Activated CD8-positive, alpha-beta T cell treated with anti-CD3 and anti-CD28 coated beads for 36 hours (primary cell): ENCODE measurements around the gene MRPL14. TPM values are rescaled to one million over a fixed set of nuclear protein-coding genes. Genes with fewer than 3 reads are reported as not detected.

Experiments used
- ATAC-seq: fragments of 200-7000 bp; cut with Tn5 transposase; one replicate; pipeline ENCODE4 v1.10.0; 2021; ENCODE audit warnings: mild to moderate bottlenecking, moderate library complexity
- CTCF ChIA-PET: fragments of 350-600 bp; sonication (Branson Sonifier 250); formaldehyde crosslinking; loops from one replicate; lab custom pipeline; 2021; ENCODE audit warnings: antibody characterized with exemption; lab: Charles Lee
- POLR2A ChIA-PET: fragments of 350-600 bp; sonication (Branson Sonifier 250); formaldehyde crosslinking; loops from one replicate; lab custom pipeline; 2021; ENCODE audit warnings: antibody characterized with exemption; lab: Charles Lee
- DNase-seq: peaks from one replicate; pipeline ENCODE4 v3.0.0-alpha.2; 2020
- H3K27ac Mint-ChIP-seq: one replicate; pipeline ENCODE4 v1.8.0; 2021; ENCODE audit warnings: mild to moderate bottlenecking, mixed read lengths
- H3K27me3 Mint-ChIP-seq: one replicate; pipeline ENCODE4 v1.8.0; 2021; ENCODE audit warnings: mixed read lengths
- H3K36me3 Mint-ChIP-seq: one replicate; pipeline ENCODE4 v1.8.0; 2021; ENCODE audit warnings: low read depth, mixed read lengths
- H3K4me1 Mint-ChIP-seq: one replicate; pipeline ENCODE4 v1.8.0; 2021; ENCODE audit warnings: low read depth, mixed read lengths
- H3K4me3 Mint-ChIP-seq: one replicate; pipeline ENCODE4 v1.8.0; 2021; ENCODE audit warnings: mild to moderate bottlenecking, moderate library complexity, mixed read lengths
- H3K9me3 Mint-ChIP-seq: one replicate; pipeline ENCODE4 v1.8.0; 2021; ENCODE audit warnings: mixed read lengths
- intact Hi-C: fragments of 100-400 bp; cut with micrococcal nuclease; formaldehyde crosslinking; loops from one replicate; pipeline ENCODE4 v1.10.0; 2022
- total RNA-seq, 2 experiments: library from RNA; stranded (reverse); gene quantifications; one replicate each; pipeline ENCODE4 v1.2.3, GENCODE V29; 2021
- TF ChIP-seq, protein P1 (sequence below): fragments of 200-600 bp; IDR thresholded peaks from one replicate; pipeline ENCODE4 v1.8.0; 2022; ENCODE audit warnings: antibody characterized with exemption, mild to moderate bottlenecking

MRPL14 gene
- total RNA-seq, 2 experiments from 2014 or later: 42.8 to 44.3 TPM

DNA sequence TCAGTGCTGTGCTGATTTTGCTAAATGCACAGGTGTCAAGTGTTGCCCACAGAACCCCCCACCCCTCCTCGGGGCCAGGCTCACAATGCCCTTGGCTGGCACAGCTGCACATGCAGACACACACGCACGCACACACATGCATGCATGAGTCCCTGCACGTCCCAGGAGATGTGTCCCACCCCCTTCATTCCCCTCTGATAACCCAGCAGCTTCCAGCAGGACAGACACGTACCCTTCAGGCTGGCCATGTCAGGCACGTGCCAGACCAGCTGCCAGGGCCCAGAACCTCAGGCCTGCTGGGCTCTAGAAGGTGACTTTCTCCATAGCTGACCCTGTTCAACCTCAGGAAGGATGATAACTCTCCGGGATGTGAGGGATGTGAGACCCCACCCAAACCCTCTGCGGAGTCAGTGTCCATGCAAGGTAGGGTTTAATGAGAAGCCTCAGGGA is 44.4 kb downstream of the MRPL14 start:
- Mint-ChIP-seq H3K9me3 (no peaks in the 10 kb centered on the region), H3K4me3 (no peak overlapping the region), H3K27me3 (peaks cover 7% of the 10 kb centered on the region), H3K36me3 (no peaks in the 10 kb centered on the region), H3K27ac (no peak overlapping the region), H3K4me1 (peaks cover 11% of the 10 kb centered on the region)
- no peak for ATAC-seq
- no peak for DNase-seq
- POLR2A ChIA-PET: no interaction called here
- TF ChIP-seq, protein P1, sequence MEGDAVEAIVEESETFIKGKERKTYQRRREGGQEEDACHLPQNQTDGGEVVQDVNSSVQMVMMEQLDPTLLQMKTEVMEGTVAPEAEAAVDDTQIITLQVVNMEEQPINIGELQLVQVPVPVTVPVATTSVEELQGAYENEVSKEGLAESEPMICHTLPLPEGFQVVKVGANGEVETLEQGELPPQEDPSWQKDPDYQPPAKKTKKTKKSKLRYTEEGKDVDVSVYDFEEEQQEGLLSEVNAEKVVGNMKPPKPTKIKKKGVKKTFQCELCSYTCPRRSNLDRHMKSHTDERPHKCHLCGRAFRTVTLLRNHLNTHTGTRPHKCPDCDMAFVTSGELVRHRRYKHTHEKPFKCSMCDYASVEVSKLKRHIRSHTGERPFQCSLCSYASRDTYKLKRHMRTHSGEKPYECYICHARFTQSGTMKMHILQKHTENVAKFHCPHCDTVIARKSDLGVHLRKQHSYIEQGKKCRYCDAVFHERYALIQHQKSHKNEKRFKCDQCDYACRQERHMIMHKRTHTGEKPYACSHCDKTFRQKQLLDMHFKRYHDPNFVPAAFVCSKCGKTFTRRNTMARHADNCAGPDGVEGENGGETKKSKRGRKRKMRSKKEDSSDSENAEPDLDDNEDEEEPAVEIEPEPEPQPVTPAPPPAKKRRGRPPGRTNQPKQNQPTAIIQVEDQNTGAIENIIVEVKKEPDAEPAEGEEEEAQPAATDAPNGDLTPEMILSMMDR: no peak
- CTCF ChIA-PET: interaction anchor here (1.1 kb wide), 2 partner anchors 13 to 329 kb away, joined by 3 to 4 read pairs; no protein-coding TSS in a partner anchor
- intact Hi-C loops: no loop called here

- no peak for ATAC-seq
- ChIA-PET CTCF (no interaction called here), POLR2A (no interaction called here)
- Mint-ChIP-seq H3K36me3 (no peaks in the 10 kb centered on the region), H3K27me3 (peaks cover 9% of the 10 kb centered on the region), H3K27ac (no peak overlapping the region), H3K4me1 (peaks cover 10% of the 10 kb centered on the region), H3K4me3 (no peak overlapping the region), H3K9me3 (no peaks in the 10 kb centered on the region)
- intact Hi-C loops: no loop called here
- no peak for DNase-seq
- TF ChIP-seq, protein P1: no peak
Observed at GRCh38 chr6:44081753-44082152, 45.5 kb downstream of the MRPL14 start.

DNA sequence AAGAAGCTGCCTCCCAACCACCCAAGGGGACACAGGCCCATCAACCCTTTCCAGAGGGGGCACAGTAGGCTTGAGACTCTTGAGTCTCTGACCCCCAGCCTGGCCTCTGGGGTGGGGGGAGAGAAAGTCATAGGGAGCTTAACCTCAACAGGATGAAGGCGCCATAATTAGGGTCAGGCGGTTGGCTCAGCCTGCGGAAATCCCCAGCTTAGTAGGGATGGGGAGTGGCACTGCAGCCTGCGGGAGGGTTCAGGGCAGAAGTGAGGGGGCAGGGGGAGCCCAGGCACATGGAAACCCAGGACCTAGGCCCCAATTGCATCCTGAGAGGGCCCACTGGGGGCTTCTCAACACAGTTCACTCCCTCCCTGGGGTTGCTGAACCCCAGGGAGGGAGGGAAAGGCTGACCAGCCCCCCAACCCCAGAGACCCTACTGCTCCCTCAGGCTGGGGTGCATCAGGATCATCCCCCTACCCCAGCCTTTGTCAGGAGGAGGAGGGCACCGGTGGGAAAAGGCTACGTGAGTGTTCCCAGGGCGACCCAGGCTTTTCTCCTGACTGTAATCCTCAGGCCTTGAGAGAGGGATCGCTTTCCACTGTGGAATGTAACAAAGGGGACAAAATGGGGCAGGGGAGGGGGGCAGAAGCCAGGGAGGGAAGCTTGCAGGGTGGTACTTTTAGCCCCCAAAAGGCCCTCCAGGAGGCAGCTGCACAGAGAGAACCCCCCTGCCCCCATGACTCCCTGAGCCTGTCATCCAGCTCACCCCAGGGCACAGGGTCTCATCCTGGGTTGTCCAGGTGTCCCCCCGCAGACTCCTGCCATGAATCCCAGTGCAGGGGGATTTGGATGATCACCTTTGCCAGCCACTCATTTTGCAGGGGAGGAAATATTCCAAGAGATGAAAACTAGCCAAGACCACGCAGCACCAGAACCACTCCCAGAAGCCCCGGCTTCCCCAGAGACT is 46.4 kb downstream of the MRPL14 start:
- Mint-ChIP-seq H3K27ac (no peak overlapping the region), H3K9me3 (no peaks in the 10 kb centered on the region), H3K4me1 (peaks cover 10% of the 10 kb centered on the region), H3K4me3 (no peak overlapping the region), H3K27me3 (peaks cover 11% of the 10 kb centered on the region), H3K36me3 (no peaks in the 10 kb centered on the region)
- ATAC-seq (no peak), DNase-seq (no peak)
- TF ChIP-seq, protein P1: no peak
- intact Hi-C loops: no loop called here
- CTCF ChIA-PET: interaction anchor here (0.7 to 3.1 kb wide), 8 partner anchors 8 to 592 kb away, joined by 3 to 53 read pairs (median 6); partner anchors contain the start of gene VEGFA
- POLR2A ChIA-PET: no interaction called here

- POLR2A ChIA-PET: interaction anchor here (0.6 kb wide), 1 partner anchor 114 kb away, joined by 3 read pairs; no protein-coding TSS in a partner anchor
Observed at GRCh38 chr6:44079672-44080071, 47.6 kb downstream of the MRPL14 start.

More at GRCh38 chr6:44079672-44080071, 47.6 kb downstream of the MRPL14 start:
- H3K36me3 Mint-ChIP-seq: no peaks in the 10 kb centered on the region
- H3K4me1 Mint-ChIP-seq: peaks cover 8% of the 10 kb centered on the region
- intact Hi-C loops: no loop called here
- DNase-seq: no peak
- no peak for ATAC-seq
- no peak overlapping the region for H3K4me3 Mint-ChIP-seq
- peaks cover 11% of the 10 kb centered on the region for H3K27me3 Mint-ChIP-seq
- H3K27ac Mint-ChIP-seq: no peak overlapping the region
- TF ChIP-seq, protein P1: no peak
- H3K9me3 Mint-ChIP-seq: no peaks in the 10 kb centered on the region
- CTCF ChIA-PET: interaction anchor here (0.9 to 3.1 kb wide), 44 partner anchors 10 to 591 kb away, joined by 3 to 53 read pairs (median 4); partner anchors contain the start of genes GTPBP2, MAD2L1BP and VEGFA
